Prostate gland (tissue), 2 donors: ENCODE results near the gene ERCC1.

Source experiments
- CTCF ChIP-seq, 4 experiments: fragments of 200-600 bp in 2 of 4; fragments of 450-650 bp in 2 of 4; sonication (generic) in 2 of 4; IDR thresholded peaks; 1 replicate in 3 of 4; 2 replicates in 1 of 4; pipeline ENCODE4 v1.5.1; 2016 to 2019; ENCODE audit warnings: antibody characterized with exemption in 4 of 4, mild to moderate bottlenecking in 2 of 4, moderate library complexity in 2 of 4
- POLR2A ChIP-seq: fragments of 450-650 bp; IDR thresholded peaks from one replicate; pipeline ENCODE4 v1.6.1; 2016; ENCODE audit warnings: antibody characterized with exemption, mild to moderate bottlenecking
- POLR2AphosphoS5 ChIP-seq: sonication (generic); formaldehyde crosslinking; IDR thresholded peaks from one replicate; pipeline ENCODE4 v1.6.1; 2017; ENCODE audit warnings: antibody characterized with exemption

- TF ChIP-seq CTCF (IDR thresholded peaks at IDR 0.05), result no peak
- no peak for TF ChIP-seq POLR2A
- TF ChIP-seq POLR2AphosphoS5, result no peak
Measured at GRCh38 chr19:45468803-45469131, 45.0 kb upstream of the ERCC1 start.
